Measurements from ENCODE around the gene CD274.
"Not testable (repeated sequence)": the region's sequence is repeated elsewhere in the genome, so short reads cannot be mapped to it uniquely, and the experiment has no call there.

CD274 gene

DNA sequence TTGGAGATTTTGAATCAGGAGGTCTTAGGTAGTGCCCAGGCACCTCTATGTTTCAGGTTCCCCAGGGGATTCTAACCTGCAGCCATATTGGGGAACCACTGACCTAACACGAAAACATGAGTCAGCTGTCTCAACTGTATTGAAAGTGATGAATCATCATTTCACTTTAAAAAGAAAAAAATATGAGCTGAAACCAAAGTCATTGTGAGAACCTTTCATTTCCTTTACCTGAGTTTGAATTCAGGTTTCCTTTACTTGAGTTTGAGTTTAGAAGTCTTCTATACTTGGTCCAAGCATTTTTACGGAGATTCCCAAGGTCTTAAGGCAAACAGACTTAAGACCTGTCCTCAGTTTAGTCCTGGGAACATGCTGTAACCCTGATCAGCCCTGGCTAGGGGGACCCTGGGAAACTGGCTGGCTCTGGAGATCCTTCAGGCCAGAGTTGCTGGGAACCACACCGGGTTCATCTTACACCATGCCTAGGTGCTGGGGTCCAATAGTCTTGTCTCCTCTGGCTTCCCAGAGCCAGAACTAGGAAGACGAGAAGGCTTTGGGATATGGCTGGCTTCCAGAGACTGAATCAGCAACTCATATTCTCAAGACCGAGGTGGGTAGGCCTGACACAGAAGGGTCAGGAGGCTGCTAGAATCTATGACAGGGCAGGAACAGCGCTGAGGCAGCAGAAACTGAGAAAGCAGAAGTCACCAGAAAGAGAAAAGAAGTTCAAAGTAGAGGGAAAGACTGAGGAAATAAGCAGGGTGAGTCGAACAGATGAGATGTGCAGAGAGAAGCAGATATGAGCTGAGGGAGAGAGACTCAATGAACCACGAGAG, 43.6 kb downstream of the CD274 start:
- TF ChIP-seq POLR2AphosphoS5 (IDR thresholded peaks at IDR 0.05; ENCODE audit: low read depth, low read length) (no peak), POU2F2 (IDR thresholded peaks at IDR 0.05; ENCODE audit: low read depth, low read length) (no peak), POLR2A (IDR thresholded peaks at IDR 0.05; ENCODE audit: low read depth, low read length) (0 out of 2 replicates have a peak, but pooled peaks have one; percentile 30), TAF1 (IDR thresholded peaks at IDR 0.05; ENCODE audit: low read depth, low read length) (no peak), SPI1 (IDR thresholded peaks at IDR 0.05; ENCODE audit: low read depth, low read length) (peak; percentile 93)
- peak; percentile 90 for FAIRE-seq
- DNase-seq (ENCODE audit: insufficient read length, low spot score), result peak; percentile 24

DNA sequence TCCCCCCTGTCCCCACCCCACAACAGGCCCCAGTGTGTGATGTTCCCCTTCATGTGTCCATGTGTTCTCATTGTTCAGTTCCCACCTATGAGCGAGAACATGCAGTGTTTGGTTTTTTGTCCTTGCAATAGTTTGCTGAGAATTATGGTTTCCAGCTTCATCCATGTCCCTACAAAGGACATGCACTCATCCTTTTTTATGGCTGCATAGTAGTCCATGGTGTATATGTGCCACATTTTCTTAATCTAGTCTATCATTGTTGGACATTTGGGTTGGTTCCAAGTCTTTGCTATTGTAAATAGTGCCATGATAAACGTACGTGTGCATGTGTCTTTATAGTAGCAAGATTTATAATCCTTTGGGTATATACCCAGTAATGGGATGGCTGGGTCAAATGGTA, 44.4 kb downstream of the CD274 start:
- not testable (repeated sequence) for FAIRE-seq; DNase-seq (ENCODE audit: insufficient read length, low spot score)

DNA sequence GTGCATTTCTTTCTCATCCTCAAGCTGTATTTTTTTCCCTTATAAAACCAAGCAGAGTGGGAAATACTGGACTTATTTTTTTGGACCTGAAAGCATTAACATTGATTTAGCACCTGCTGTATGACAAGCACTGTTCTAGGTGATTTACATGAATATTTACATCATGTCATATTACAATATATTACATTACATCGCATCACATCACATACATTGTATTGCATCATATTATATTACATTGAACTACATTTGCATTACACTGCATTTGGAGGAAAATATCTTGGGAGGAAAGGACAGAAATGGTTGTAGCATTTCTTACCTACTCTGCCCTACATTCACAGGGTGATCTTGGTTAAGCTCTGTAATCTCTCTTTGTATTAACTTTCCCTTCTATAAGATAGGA, 48.8 kb downstream of the CD274 start:
- no peak for TF ChIP-seq PAX5 (IDR thresholded peaks at IDR 0.05; ENCODE audit: insufficient read depth, low read length, severe bottlenecking)
- TF ChIP-seq SPI1 (IDR thresholded peaks at IDR 0.05; ENCODE audit: low read depth, low read length), result no peak
- no peak for TF ChIP-seq POLR2A (IDR thresholded peaks at IDR 0.05; ENCODE audit: low read depth, low read length)
- TF ChIP-seq TAF1 (IDR thresholded peaks at IDR 0.05; ENCODE audit: low read depth, low read length), result no peak
- no peak for TF ChIP-seq POLR2AphosphoS5 (IDR thresholded peaks at IDR 0.05; ENCODE audit: low read depth, low read length)
- no peak for TF ChIP-seq POU2F2 (IDR thresholded peaks at IDR 0.05; ENCODE audit: low read depth, low read length)
- FAIRE-seq, result no peak
- no peak for DNase-seq (ENCODE audit: insufficient read length, low spot score)

DNA sequence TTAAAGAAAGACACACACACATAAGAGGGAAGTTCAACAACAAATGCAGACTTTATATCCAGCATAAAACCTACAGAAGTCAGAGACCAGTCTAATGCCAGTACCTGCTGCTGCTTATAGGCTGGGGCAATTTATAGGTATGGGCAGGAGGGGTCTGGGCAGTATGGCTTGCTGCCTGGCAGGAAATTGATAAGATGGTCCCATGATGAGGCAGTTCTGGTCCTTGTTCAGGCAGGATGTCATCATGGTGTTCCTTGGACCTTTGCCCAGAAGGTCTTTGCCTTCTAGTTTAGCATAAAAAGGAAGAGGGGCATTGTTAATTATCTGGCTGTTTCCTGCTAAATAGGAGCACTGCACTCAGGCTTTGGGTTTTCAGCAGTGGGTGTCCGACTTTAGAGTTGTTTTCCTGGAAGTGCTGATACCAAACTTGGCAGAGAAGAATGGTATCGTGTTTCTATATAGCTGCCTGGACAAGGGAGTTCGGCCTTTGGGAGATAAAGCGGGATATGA, 49.6 kb downstream of the CD274 start:
- TF ChIP-seq POU2F2 (IDR thresholded peaks at IDR 0.05; ENCODE audit: low read depth, low read length) (no peak), POLR2AphosphoS5 (IDR thresholded peaks at IDR 0.05; ENCODE audit: low read depth, low read length) (no peak), PAX5 (IDR thresholded peaks at IDR 0.05; ENCODE audit: insufficient read depth, low read length, severe bottlenecking) (no peak), TAF1 (IDR thresholded peaks at IDR 0.05; ENCODE audit: low read depth, low read length) (no peak), SPI1 (IDR thresholded peaks at IDR 0.05; ENCODE audit: low read depth, low read length) (no peak), POLR2A (IDR thresholded peaks at IDR 0.05; ENCODE audit: low read depth, low read length) (no peak)
- DNase-seq (ENCODE audit: insufficient read length, low spot score) (no peak), FAIRE-seq (no peak)

DNA sequence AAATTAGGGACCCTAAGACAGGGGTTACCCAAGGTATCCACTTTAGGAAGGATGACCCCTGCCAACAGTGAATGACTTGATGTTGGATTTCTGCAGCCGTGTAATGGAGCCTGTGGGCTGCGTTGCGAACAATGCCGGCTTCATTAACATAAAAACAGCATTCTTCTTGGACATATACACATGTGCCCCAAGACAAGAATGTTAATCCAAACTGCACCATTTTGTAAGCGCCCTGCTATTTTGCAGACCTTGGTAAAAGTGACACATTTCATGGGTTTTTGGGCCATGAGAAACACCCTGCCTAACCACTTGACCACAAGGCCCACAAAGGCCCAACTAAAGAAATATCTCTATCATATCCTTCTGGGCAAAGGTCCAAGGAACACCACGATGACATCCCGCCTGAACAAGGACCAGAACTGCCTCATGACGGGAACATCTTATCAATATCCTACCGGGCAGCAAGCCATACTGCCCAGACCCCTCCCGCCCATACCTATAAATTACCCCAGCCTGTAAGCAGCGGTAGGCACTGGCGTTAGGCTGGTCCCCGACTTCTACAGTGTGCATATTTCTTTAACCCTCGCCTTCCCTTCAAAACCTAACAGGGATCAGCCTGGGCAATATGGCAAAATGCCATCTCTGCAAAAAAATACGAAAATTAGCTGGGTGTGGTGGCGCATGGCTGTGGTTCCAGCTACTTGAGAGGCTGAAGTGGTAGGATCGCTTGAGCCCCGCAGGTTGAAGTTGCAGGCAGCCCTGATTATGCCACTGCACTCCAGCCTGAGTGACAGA, 50.3 kb downstream of the CD274 start:
- FAIRE-seq, result peak; percentile 51
- no peak for TF ChIP-seq POLR2A (IDR thresholded peaks at IDR 0.05; ENCODE audit: low read depth, low read length)

DNA sequence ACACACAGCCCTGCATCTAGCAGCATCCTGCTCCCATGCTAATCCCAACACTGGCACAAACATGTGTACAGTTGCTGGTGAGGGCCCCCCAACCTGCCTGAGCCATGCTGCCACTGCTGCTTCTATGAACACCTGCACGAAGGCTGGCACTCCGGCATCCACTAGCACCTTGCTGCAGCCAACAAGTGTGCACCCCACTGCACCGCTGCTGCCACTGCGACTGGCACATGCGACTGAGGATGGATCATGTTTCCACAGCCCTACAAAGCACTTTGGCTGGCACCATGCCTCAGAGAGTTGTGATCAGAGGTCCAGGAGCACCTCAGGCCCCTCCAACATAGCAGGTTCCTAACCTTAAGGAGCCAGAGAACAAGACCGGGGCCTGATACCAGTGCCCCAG, 52.2 kb downstream of the CD274 start:
- TF ChIP-seq POLR2A (IDR thresholded peaks at IDR 0.05; ENCODE audit: low read depth, low read length), result no peak
- TF ChIP-seq POU2F2 (IDR thresholded peaks at IDR 0.05; ENCODE audit: low read depth, low read length), result no peak
- no peak for TF ChIP-seq TAF1 (IDR thresholded peaks at IDR 0.05; ENCODE audit: low read depth, low read length)
- no peak for DNase-seq (ENCODE audit: insufficient read length, low spot score)
- FAIRE-seq, result no peak

More for the DNA sequence above, 50.3 kb downstream of the CD274 start:
- no peak for DNase-seq (ENCODE audit: insufficient read length, low spot score)

DNA sequence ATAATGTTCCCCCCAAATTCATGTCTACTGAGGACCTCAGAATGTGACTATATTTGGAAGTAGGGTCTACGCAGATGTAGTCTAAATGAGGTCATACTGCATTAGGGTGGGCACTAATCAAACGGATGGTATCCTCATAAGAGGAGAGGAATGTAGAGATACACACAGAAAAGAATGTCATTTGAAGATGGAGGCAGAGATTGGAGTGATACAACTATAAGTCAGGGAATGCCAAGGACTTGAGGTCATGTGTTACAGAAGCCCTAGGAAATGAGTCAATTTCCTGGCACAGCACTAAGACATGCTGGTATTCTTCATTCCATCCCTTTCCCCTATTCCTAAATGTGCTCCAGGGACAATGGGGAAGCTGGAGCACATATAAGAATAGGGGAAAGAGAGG, 59.2 kb downstream of the CD274 start:
- no peak for DNase-seq (ENCODE audit: insufficient read length, low spot score)
- peak; percentile 81 for FAIRE-seq
- no peak for TF ChIP-seq TAF1 (IDR thresholded peaks at IDR 0.05; ENCODE audit: low read depth, low read length)
- TF ChIP-seq POLR2A (IDR thresholded peaks at IDR 0.05; ENCODE audit: low read depth, low read length), result no peak
- TF ChIP-seq POLR2AphosphoS5 (IDR thresholded peaks at IDR 0.05; ENCODE audit: low read depth, low read length), result no peak
- TF ChIP-seq PAX5 (IDR thresholded peaks at IDR 0.05; ENCODE audit: insufficient read depth, low read length, severe bottlenecking), result no peak
- TF ChIP-seq POU2F2 (IDR thresholded peaks at IDR 0.05; ENCODE audit: low read depth, low read length), result no peak
- no peak for TF ChIP-seq SPI1 (IDR thresholded peaks at IDR 0.05; ENCODE audit: low read depth, low read length)

DNA sequence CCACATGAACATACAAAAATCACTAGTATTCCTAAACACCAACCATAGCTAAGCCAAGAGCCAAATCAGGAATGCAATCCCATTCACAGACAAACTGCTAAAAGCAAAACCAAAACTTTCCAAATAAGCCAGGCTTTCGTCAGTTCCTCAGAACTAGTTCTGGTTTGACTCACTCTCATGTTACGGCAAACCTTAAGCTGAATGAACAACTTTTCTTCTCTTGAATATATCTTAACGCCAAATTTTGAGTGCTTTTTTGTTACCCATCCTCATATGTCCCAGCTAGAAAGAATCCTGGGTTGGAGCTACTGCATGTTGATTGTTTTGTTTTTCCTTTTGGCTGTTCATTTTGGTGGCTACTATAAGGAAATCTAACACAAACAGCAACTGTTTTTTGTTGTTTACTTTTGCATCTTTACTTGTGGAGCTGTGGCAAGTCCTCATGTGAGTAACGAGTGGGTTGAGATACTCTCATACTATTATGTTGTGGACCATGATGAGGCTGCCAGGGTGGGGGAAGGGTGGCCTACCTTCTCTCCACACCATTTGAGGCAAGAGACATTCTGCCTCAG, 60.1 kb downstream of the CD274 start, which contains the start of gene PDCD1LG2:
Gene PDCD1LG2, plus strand, starts transcription at position 172 of the 572 bp plus-strand sequence. CDS start 12,016 bp downstream, outside the sequence.
- DNase-seq (ENCODE audit: insufficient read length, low spot score), result no peak
- peak; percentile 85 for FAIRE-seq
- TF ChIP-seq PAX5 (IDR thresholded peaks at IDR 0.05; ENCODE audit: insufficient read depth, low read length, severe bottlenecking) (no peak), POU2F2 (IDR thresholded peaks at IDR 0.05; ENCODE audit: low read depth, low read length) (no peak), POLR2AphosphoS5 (IDR thresholded peaks at IDR 0.05; ENCODE audit: low read depth, low read length) (no peak), POLR2A (IDR thresholded peaks at IDR 0.05; ENCODE audit: low read depth, low read length) (no peak), SPI1 (IDR thresholded peaks at IDR 0.05; ENCODE audit: low read depth, low read length) (peak; percentile 96), TAF1 (IDR thresholded peaks at IDR 0.05; ENCODE audit: low read depth, low read length) (peak; percentile 28; the same call in 1 of the 2 replicates)

DNA sequence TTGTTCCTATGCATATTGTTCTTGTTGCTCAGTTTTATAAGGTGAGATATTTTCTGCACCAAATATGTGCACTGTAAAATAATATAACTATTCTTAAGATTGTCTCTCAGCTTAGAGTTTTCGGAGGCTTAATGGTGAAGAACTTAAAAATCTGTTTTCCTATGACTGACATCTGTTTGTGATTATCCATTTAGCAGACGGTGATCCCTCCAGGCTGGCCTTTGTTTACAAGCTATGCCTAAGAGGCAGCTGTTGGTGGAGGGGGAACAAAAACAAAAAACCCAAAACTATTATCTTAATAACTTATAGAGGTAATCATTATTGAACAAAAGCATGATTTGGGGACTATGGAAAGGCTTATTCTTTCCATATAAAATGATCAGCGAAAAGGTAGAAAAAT, 60.6 kb downstream of the CD274 start:
- FAIRE-seq (no peak), DNase-seq (ENCODE audit: insufficient read length, low spot score) (no peak)
- no peak for TF ChIP-seq PAX5 (IDR thresholded peaks at IDR 0.05; ENCODE audit: insufficient read depth, low read length, severe bottlenecking)
- TF ChIP-seq SPI1 (IDR thresholded peaks at IDR 0.05; ENCODE audit: low read depth, low read length), result no peak
- TF ChIP-seq POU2F2 (IDR thresholded peaks at IDR 0.05; ENCODE audit: low read depth, low read length), result no peak
- TF ChIP-seq TAF1 (IDR thresholded peaks at IDR 0.05; ENCODE audit: low read depth, low read length), result no peak
- no peak for TF ChIP-seq POLR2AphosphoS5 (IDR thresholded peaks at IDR 0.05; ENCODE audit: low read depth, low read length)
- no peak for TF ChIP-seq POLR2A (IDR thresholded peaks at IDR 0.05; ENCODE audit: low read depth, low read length)
